Tibial nerve (tissue), 4 donors: Measurements from ENCODE around the gene BHLHE40. TPM values are rescaled to one million over a fixed set of nuclear protein-coding genes. Genes with fewer than 3 reads are reported as not detected.
A peak's percentile ranks its signal among the peaks of the same experiment; 100 is the strongest.

Experiments
- DNase-seq, 2 donors: peaks; one replicate each; pipeline ENCODE4 v3.0.0-alpha.2; 2019; ENCODE audit warnings: low spot score in 2 of 2
- H3K27ac ChIP-seq, 4 donors: fragments of 200-600 bp; sonication (generic) in 3 of 4; one replicate each; pipeline ENCODE4 v1.5.1; 2017 to 2019; ENCODE audit warnings: mild to moderate bottlenecking in 1 of 4
- H3K27me3 ChIP-seq, 2 donors: fragments of 200-600 bp; sonication (generic) in 1 of 2; one replicate each; pipeline versions ENCODE4 v1.5.1 to v1.6.0; 2017 to 2019
- H3K36me3 ChIP-seq, 3 donors: fragments of 200-600 bp; sonication (generic); one replicate each; pipeline ENCODE4 v1.5.1; 2018 to 2019
- H3K4me1 ChIP-seq, 4 donors: fragments of 200-600 bp; sonication (generic) in 3 of 4; one replicate each; pipeline ENCODE4 v1.5.1; 2017 to 2019
- H3K4me3 ChIP-seq, 4 donors: fragments of 200-600 bp; sonication (generic) in 3 of 4; one replicate each; pipeline ENCODE4 v1.5.1; 2017 to 2019; ENCODE audit warnings: mild to moderate bottlenecking in 1 of 4, moderate library complexity in 1 of 4
- H3K9me3 ChIP-seq, 4 donors: fragments of 200-600 bp; sonication (generic) in 3 of 4; one replicate each; pipeline ENCODE4 v1.5.1; 2017 to 2019
- EP300 ChIP-seq, 2 donors: sonication (generic); formaldehyde crosslinking; IDR thresholded peaks; one replicate each; pipeline ENCODE4 v1.6.1; 2017; ENCODE audit warnings: antibody characterized with exemption in 2 of 2, mild to moderate bottlenecking in 1 of 2
- POLR2A ChIP-seq, 2 donors: fragments of 450-650 bp; IDR thresholded peaks; one replicate each; pipeline ENCODE4 v1.6.1; 2017; ENCODE audit warnings: antibody characterized with exemption in 2 of 2, mild to moderate bottlenecking in 2 of 2, moderate library complexity in 2 of 2
- WGBS, 2 donors: methylation state at CpG; one replicate each; pipeline ENCODE4 v1.1.5; 2018; 5-methylcytosine and 5-hydroxymethylcytosine counted together
- total RNA-seq, 4 donors: library from RNA; depleted of rRNA; stranded (reverse); fragments of >200 nt; gene quantifications; one replicate each; pipeline ENCODE4 v1.1.0, GENCODE V29; 2016
- TF ChIP-seq, protein P1 (sequence below), 5 experiments: fragments of 200-600 bp in 3 of 5; fragments of 450-650 bp in 2 of 5; sonication (generic) in 3 of 5; IDR thresholded peaks; one replicate each; pipeline ENCODE4 v1.5.1; 2016 to 2019; ENCODE audit warnings: antibody characterized with exemption in 5 of 5, mild to moderate bottlenecking in 3 of 5, moderate library complexity in 2 of 5

BHLHE40 gene
- total RNA-seq, 4 donors from 2014 or later, result 44.1 to 61.4 (median 53.7) TPM

DNA sequence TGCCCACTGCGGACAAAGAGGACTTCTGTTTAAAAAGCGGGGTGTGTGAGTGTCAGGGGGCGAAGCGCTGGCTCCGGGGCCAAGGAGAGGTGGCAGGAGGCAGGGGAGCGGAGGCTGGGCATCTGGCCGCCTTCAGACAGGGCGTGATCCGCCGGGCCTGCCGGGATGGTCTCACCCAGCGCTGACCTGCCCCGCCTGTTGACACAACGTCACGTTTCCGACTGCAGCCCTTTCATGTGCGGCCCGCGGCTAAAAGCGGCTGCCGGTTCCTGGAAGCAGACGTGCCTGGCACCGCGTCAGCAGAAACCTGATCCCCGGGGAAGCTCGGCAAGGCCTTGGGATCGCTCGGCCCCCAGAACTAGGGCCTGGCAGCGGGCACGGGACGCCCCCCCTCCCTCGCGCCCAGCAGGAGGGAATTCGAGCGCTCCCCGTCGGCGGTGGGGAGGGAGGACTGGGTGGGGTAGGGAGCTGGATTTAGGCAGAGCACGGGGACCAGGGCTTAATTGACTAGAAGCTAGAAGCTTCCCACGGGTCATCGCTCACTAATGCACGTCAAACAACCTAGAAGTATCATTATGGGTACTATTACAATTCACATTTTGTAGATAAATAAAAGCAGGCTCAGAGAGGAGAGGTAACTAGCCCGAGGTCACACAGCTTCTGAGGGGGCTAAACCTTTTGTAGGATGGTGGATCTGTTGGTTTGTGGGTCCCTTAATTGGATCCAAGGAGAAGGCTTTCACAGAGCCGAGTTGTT, 7.7 kb downstream of the BHLHE40 start:
- 3% methylated on average over 25 to 41 of the region's 44 CpGs for whole genome bisulfite sequencing, 2 donors
- Histone ChIP-seq H3K9me3 (no peaks in the 10 kb centered on the region), H3K4me3 (peak overlapping the region; percentile 21 to 54 (median 48)), H3K27me3 (no peaks in the 10 kb centered on the region), H3K36me3 (peaks cover 0 to 9% (median 0%) of the 10 kb centered on the region in 3 donors), H3K4me1 (peaks cover 0 to 83% (median 53%) of the 10 kb centered on the region in 4 donors), H3K27ac (peak overlapping the region; percentile 91 to 98 (median 97))
- TF ChIP-seq, protein P1, sequence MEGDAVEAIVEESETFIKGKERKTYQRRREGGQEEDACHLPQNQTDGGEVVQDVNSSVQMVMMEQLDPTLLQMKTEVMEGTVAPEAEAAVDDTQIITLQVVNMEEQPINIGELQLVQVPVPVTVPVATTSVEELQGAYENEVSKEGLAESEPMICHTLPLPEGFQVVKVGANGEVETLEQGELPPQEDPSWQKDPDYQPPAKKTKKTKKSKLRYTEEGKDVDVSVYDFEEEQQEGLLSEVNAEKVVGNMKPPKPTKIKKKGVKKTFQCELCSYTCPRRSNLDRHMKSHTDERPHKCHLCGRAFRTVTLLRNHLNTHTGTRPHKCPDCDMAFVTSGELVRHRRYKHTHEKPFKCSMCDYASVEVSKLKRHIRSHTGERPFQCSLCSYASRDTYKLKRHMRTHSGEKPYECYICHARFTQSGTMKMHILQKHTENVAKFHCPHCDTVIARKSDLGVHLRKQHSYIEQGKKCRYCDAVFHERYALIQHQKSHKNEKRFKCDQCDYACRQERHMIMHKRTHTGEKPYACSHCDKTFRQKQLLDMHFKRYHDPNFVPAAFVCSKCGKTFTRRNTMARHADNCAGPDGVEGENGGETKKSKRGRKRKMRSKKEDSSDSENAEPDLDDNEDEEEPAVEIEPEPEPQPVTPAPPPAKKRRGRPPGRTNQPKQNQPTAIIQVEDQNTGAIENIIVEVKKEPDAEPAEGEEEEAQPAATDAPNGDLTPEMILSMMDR (IDR thresholded peaks at IDR 0.05), result peak in 1 of 5 experiments; percentile 38
- TF ChIP-seq EP300 (IDR thresholded peaks at IDR 0.05) (peak; percentile 96 to 99), POLR2A (IDR thresholded peaks at IDR 0.05) (peak in 1 of 2 donors; percentile 52)
- peak; percentile 88 to 90 for DNase-seq

DNA sequence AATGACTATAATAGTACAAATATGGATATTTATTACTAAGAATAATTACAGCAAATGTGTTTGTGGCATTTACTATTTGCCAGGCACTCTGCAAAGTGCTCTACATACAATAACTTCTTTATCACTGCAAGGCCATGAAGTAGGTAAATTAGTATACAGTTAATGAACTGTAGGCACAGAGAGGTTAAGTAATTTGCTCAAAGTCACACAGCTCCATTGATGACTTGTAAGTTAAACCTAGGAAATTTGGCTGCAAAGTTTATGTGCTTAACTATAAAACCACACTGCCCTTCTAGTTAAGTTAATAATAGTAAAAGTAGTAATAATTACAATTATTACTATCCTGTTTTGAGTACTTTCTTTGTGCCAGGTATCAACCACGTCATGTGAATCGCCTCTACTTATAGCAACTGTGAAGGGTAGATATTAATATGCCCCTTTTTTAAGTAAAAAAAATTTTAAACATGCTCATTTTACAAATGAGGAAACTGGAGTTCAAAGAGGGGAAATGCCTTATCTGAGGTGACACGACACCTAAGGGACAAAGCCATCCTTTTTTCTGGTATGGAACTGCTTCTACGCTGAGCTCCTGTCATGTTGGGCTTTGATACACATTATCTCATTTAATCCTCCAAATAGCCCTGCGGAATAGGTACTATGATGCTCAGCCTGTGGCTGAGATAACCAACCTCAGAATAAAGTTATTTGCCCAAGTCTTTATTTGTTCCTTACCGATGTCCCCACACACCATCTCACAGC, 8.5 kb downstream of the BHLHE40 start:
- Histone ChIP-seq H3K9me3 (no peaks in the 10 kb centered on the region), H3K27me3 (no peaks in the 10 kb centered on the region), H3K4me1 (peaks cover 0 to 75% (median 49%) of the 10 kb centered on the region in 4 donors), H3K27ac (peak overlapping the region; percentile 91 to 98 (median 97)), H3K4me3 (peak overlapping the region in 1 of 4 donors; percentile 54), H3K36me3 (peaks cover 0 to 9% (median 0%) of the 10 kb centered on the region in 3 donors)
- DNase-seq, result no peak
- TF ChIP-seq POLR2A (IDR thresholded peaks at IDR 0.05), result no peak
- TF ChIP-seq, protein P1 (IDR thresholded peaks at IDR 0.05), result no peak
- TF ChIP-seq EP300 (IDR thresholded peaks at IDR 0.05), result no peak
- WGBS, 2 donors, result 82 to 86% methylated on average over 6 of the region's 6 CpGs

DNA sequence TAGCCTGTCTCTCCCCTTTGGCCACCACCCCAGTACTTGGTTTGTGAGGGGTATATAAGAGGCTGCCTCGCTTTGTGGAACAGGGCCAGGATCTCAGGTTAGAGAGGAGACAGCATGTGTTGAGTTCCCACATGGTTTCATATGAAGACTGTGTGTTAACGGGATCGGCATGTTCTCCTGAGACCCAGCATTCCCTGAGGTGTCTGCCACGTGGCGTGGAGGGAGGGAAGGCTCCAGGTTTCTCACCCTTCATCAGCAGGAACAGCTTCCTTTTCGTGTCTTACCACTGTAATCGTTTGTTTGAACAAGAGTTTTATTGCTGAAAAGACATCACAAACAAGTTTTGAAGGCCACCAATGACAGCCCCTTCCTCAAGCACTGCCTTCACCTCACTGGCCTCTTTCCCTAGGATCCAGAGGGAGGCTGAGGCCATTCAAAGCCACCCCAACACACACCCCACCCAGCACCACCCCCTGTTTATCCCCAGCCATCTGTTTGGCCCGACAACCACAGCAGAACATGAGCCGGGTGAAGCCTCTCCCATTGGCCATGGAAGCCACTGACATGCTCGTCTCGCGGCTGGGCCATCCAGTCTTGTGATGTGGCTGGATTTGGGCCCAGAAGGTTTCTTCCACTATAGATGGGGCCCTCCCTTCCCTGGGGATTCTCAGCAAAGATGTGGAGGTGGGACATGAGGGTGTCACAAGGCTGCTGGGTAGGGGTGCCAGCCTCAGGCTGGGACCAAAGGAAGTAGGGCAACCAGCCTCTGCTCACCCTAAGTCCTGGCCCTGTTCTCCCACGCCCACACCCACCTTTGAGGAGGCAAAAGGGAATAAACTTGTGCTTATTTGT, 10.0 kb downstream of the BHLHE40 start:
- no peaks in the 10 kb centered on the region for H3K27me3 ChIP-seq
- 41 to 44% methylated on average over 13 of the region's 13 CpGs for WGBS, 2 donors
- DNase-seq, result peak; percentile 36 to 56
- peaks cover 0 to 60% (median 35%) of the 10 kb centered on the region in 4 donors for H3K4me1 ChIP-seq
- no peaks in the 10 kb centered on the region for H3K36me3 ChIP-seq
- H3K4me3 ChIP-seq, result no peak overlapping the region
- TF ChIP-seq POLR2A (IDR thresholded peaks at IDR 0.05) (no peak), EP300 (IDR thresholded peaks at IDR 0.05) (peak in 1 of 2 donors; percentile 10)
- H3K27ac ChIP-seq, result peak overlapping the region; percentile 59 to 98 (median 83)
- H3K9me3 ChIP-seq, result no peaks in the 10 kb centered on the region

DNA sequence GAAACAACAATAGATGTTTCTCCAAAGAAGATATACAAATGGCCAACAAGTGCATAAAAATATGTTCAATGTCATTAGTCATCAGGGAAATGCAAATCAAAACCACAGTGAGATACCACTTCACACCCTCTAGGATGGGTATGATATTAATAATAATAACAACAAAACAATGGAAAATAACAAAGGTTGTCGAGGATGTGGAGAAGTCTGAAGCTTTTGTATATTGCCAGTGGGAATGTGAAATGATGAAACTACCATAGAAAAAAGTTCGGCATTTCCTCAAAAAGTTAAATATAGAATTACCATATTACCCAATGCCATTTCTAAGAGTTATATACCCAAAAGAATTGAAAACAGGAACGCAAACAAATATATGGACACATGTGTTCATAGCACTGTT, 10.8 kb downstream of the BHLHE40 start:
- TF ChIP-seq POLR2A (IDR thresholded peaks at IDR 0.05) (no peak), EP300 (IDR thresholded peaks at IDR 0.05) (no peak)
- TF ChIP-seq, protein P1 (IDR thresholded peaks at IDR 0.05), result no peak
- WGBS, 2 donors, result 69 to 74% methylated on average over 3 of the region's 3 CpGs
- Histone ChIP-seq H3K27me3 (no peaks in the 10 kb centered on the region), H3K27ac (peak overlapping the region in 2 of 4 donors; percentile 98), H3K4me3 (no peak overlapping the region), H3K4me1 (peaks cover 0 to 57% (median 26%) of the 10 kb centered on the region in 4 donors), H3K36me3 (no peaks in the 10 kb centered on the region), H3K9me3 (no peaks in the 10 kb centered on the region)
- DNase-seq, result no peak

DNA sequence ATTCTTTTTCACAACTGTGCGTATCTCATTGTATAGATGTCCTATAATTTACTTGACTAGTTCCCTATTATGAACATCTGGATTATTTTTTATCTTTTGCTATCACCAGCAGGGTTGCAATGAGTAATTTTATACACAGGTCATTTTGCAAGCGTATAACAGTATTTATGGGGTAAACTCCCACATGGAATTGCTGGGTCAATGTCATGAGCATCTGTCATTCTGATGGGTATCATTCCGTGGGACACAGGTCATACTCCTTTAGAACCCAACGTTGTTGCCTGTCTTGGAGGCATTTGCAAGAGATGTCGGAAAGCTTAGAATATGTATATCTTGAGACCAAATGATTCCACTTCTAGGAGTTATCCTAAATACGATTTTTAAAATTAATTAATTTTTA, 12.9 kb downstream of the BHLHE40 start:
- no peaks in the 10 kb centered on the region for H3K27me3 ChIP-seq
- H3K4me3 ChIP-seq, result no peak overlapping the region
- WGBS, 2 donors, result 85 to 88% methylated on average over 6 of the region's 6 CpGs
- DNase-seq, result no peak
- no peak overlapping the region for H3K27ac ChIP-seq
- no peaks in the 10 kb centered on the region for H3K9me3 ChIP-seq
- H3K36me3 ChIP-seq, result no peaks in the 10 kb centered on the region
- TF ChIP-seq, protein P1 (IDR thresholded peaks at IDR 0.05), result no peak
- TF ChIP-seq POLR2A (IDR thresholded peaks at IDR 0.05) (no peak), EP300 (IDR thresholded peaks at IDR 0.05) (no peak)
- H3K4me1 ChIP-seq, result peaks cover 0 to 44% (median 12%) of the 10 kb centered on the region in 4 donors
